Peyer's patch (tissue), 4 donors: ENCODE data around the gene DRD2. TPM values are rescaled to one million over a fixed set of nuclear protein-coding genes. Genes with fewer than 3 reads are reported as not detected.

Experiments used
- DNase-seq, 3 donors: peaks; one replicate each; pipeline ENCODE4 v3.0.0-alpha.2; 2017 to 2019
- H3K27ac ChIP-seq, 4 donors: fragments of 200-600 bp; sonication (generic); one replicate each; pipeline ENCODE4 v1.5.1; 2016 to 2019
- H3K27me3 ChIP-seq, 2 donors: fragments of 200-600 bp; sonication (generic); one replicate each; pipeline ENCODE4 v1.5.1; 2019
- H3K36me3 ChIP-seq, 3 donors: fragments of 200-600 bp; sonication (generic); one replicate each; pipeline ENCODE4 v1.5.1; 2016 to 2019
- H3K4me1 ChIP-seq, 4 donors: fragments of 200-600 bp; sonication (generic); one replicate each; pipeline ENCODE4 v1.5.1; 2016 to 2019
- H3K4me3 ChIP-seq, 4 donors: fragments of 200-600 bp; sonication (generic); 1 replicate in 3 of 4; 2 replicates in 1 of 4; pipeline ENCODE4 v1.5.1; 2016 to 2019; ENCODE audit warnings: mild to moderate bottlenecking in 1 of 4
- H3K9me3 ChIP-seq, 4 donors: fragments of 200-600 bp; sonication (generic); one replicate each; pipeline ENCODE4 v1.5.1; 2016 to 2019; ENCODE audit warnings: mild to moderate bottlenecking in 1 of 4
- POLR2A ChIP-seq, 2 donors: fragments of 450-650 bp; IDR thresholded peaks; one replicate each; pipeline ENCODE4 v1.5.1; 2017; ENCODE audit warnings: antibody characterized with exemption in 2 of 2, mild to moderate bottlenecking in 2 of 2, moderate library complexity in 2 of 2
- total RNA-seq, 4 donors: library from RNA; depleted of rRNA; stranded (reverse); fragments of >200 nt; gene quantifications; one replicate each; pipeline ENCODE4 v1.1.0, GENCODE V29; 2016
- TF ChIP-seq, protein P1 (sequence below), 6 experiments: fragments of 450-650 bp in 4 of 6; fragments of 200-600 bp in 2 of 6; sonication (generic) in 1 of 6; IDR thresholded peaks; one replicate each; pipeline ENCODE4 v1.5.1; 2017 to 2019; ENCODE audit warnings: antibody characterized with exemption in 6 of 6, mild to moderate bottlenecking in 3 of 6, moderate library complexity in 1 of 6

The DRD2 gene
- total RNA-seq, 4 donors from 2014 or later, result not detected

- no peak for DNase-seq
- no peak for TF ChIP-seq POLR2A (IDR thresholded peaks at IDR 0.05)
- TF ChIP-seq, protein P1, sequence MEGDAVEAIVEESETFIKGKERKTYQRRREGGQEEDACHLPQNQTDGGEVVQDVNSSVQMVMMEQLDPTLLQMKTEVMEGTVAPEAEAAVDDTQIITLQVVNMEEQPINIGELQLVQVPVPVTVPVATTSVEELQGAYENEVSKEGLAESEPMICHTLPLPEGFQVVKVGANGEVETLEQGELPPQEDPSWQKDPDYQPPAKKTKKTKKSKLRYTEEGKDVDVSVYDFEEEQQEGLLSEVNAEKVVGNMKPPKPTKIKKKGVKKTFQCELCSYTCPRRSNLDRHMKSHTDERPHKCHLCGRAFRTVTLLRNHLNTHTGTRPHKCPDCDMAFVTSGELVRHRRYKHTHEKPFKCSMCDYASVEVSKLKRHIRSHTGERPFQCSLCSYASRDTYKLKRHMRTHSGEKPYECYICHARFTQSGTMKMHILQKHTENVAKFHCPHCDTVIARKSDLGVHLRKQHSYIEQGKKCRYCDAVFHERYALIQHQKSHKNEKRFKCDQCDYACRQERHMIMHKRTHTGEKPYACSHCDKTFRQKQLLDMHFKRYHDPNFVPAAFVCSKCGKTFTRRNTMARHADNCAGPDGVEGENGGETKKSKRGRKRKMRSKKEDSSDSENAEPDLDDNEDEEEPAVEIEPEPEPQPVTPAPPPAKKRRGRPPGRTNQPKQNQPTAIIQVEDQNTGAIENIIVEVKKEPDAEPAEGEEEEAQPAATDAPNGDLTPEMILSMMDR (IDR thresholded peaks at IDR 0.05), result no peak
- Histone ChIP-seq H3K27me3 (no peaks in the 10 kb centered on the region), H3K4me3 (no peak overlapping the region), H3K9me3 (no peaks in the 10 kb centered on the region), H3K36me3 (no peaks in the 10 kb centered on the region), H3K4me1 (no peaks in the 10 kb centered on the region), H3K27ac (no peak overlapping the region)
Measured at GRCh38 chr11:113426686-113427085, 48.5 kb downstream of the DRD2 start.

GRCh38 chr11:113420808-113421207 is 54.4 kb downstream of the DRD2 start:
- Histone ChIP-seq H3K9me3 (no peaks in the 10 kb centered on the region), H3K27ac (no peak overlapping the region)
- TF ChIP-seq, protein P1 (IDR thresholded peaks at IDR 0.05), result no peak
- no peak for TF ChIP-seq POLR2A (IDR thresholded peaks at IDR 0.05)

GRCh38 chr11:113419454-113420003 is 55.7 kb downstream of the DRD2 start:
- TF ChIP-seq POLR2A (IDR thresholded peaks at IDR 0.05), result no peak
- no peaks in the 10 kb centered on the region for H3K4me1 ChIP-seq

More at GRCh38 chr11:113420808-113421207, 54.4 kb downstream of the DRD2 start:
- no peaks in the 10 kb centered on the region for H3K27me3 ChIP-seq
- DNase-seq, result no peak
- H3K36me3 ChIP-seq, result no peaks in the 10 kb centered on the region
- no peak overlapping the region for H3K4me3 ChIP-seq
- H3K4me1 ChIP-seq, result no peaks in the 10 kb centered on the region

DNA sequence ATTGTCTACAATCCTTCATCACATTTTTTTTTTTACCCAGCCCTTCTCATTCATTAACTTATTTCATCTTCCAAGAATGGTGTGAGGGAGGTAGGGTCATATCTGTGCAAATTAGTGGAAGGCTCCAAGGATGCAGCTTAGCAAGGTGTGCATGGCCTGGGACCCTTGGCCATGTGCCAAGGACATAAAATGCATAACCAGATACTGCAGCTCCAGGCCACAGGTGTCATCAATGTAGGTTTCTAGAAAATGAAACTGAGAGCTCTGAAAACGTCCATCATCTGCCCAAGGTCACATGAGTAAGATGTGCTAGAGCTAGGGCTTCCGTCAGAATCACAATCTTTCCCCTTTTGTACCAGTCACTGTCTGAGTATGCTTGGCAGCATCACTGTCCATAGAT is 57.8 kb downstream of the DRD2 start:
- no peaks in the 10 kb centered on the region for H3K9me3 ChIP-seq
- no peaks in the 10 kb centered on the region for H3K27me3 ChIP-seq
- H3K27ac ChIP-seq, result no peak overlapping the region
- no peaks in the 10 kb centered on the region for H3K4me1 ChIP-seq
- H3K36me3 ChIP-seq, result no peaks in the 10 kb centered on the region
- DNase-seq, result no peak
- no peak for TF ChIP-seq POLR2A (IDR thresholded peaks at IDR 0.05)
- TF ChIP-seq, protein P1 (IDR thresholded peaks at IDR 0.05), result no peak
- H3K4me3 ChIP-seq, result no peak overlapping the region

More at GRCh38 chr11:113419454-113420003, 55.7 kb downstream of the DRD2 start:
- no peaks in the 10 kb centered on the region for H3K36me3 ChIP-seq
- H3K9me3 ChIP-seq, result no peaks in the 10 kb centered on the region
- H3K27ac ChIP-seq, result no peak overlapping the region
- no peak for DNase-seq
- no peaks in the 10 kb centered on the region for H3K27me3 ChIP-seq
- H3K4me3 ChIP-seq, result no peak overlapping the region

- no peak overlapping the region for H3K27ac ChIP-seq
- no peaks in the 10 kb centered on the region for H3K27me3 ChIP-seq
- DNase-seq, result no peak
- H3K4me1 ChIP-seq, result no peaks in the 10 kb centered on the region
- H3K4me3 ChIP-seq, result no peak overlapping the region
- TF ChIP-seq, protein P1 (IDR thresholded peaks at IDR 0.05), result no peak
- no peak for TF ChIP-seq POLR2A (IDR thresholded peaks at IDR 0.05)
- H3K36me3 ChIP-seq, result no peaks in the 10 kb centered on the region
- no peaks in the 10 kb centered on the region for H3K9me3 ChIP-seq
Measured at GRCh38 chr11:113415343-113415742, 59.9 kb downstream of the DRD2 start.

- no peaks in the 10 kb centered on the region for H3K4me1 ChIP-seq
- DNase-seq, result no peak
Measured at GRCh38 chr11:113412675-113413074, 62.5 kb downstream of the DRD2 start.

More at GRCh38 chr11:113412675-113413074, 62.5 kb downstream of the DRD2 start:
- TF ChIP-seq, protein P1 (IDR thresholded peaks at IDR 0.05), result no peak
- no peak for TF ChIP-seq POLR2A (IDR thresholded peaks at IDR 0.05)
- Histone ChIP-seq H3K27ac (no peak overlapping the region), H3K36me3 (no peaks in the 10 kb centered on the region), H3K4me3 (no peak overlapping the region), H3K27me3 (no peaks in the 10 kb centered on the region), H3K9me3 (no peaks in the 10 kb centered on the region)
